H1 (cell line): ENCODE measurements around the gene KCNN1. TPM values are rescaled to one million over a fixed set of nuclear protein-coding genes. Genes with fewer than 3 reads are reported as not detected.

Experiments used
- CTCF ChIA-PET: fragments of 300-600 bp; sonication (Branson Sonifier 250); formaldehyde crosslinking; loops from one replicate; lab custom pipeline; 2021; ENCODE audit not compliant: partially characterized antibody; lab: Charles Lee
- POLR2A ChIA-PET: fragments of 300-600 bp; sonication (Branson Sonifier 250); formaldehyde crosslinking; loops from one replicate; lab custom pipeline; 2021; ENCODE audit warnings: inconsistent platforms; ENCODE audit not compliant: partially characterized antibody; lab: Charles Lee
- DNase-seq, 2 experiments: peaks; one replicate each; pipeline versions ENCODE4 v3.0.0 to v3.0.0-alpha.2; 2010 to 2022; ENCODE audit warnings: low spot score in 2 of 2, low read depth in 1 of 2, mixed read lengths in 1 of 2
- FAIRE-seq: peaks from 2 replicates; lab custom pipeline; 2011; peaks lifted over from hg19 to GRCh38; lab: Jason Lieb, UNC
- H2AFZ ChIP-seq: 2 replicates; pipeline ENCODE4 v1.8.1; 2012; ENCODE audit warnings: low read length, inconsistent platforms
- H2AK5ac ChIP-seq: 2 replicates; pipeline ENCODE4 v1.6.1; 2013; ENCODE audit warnings: low read depth, low read length
- H2BK120ac ChIP-seq: replicated peaks from 2 replicates; pipeline ENCODE3; 2013; ENCODE audit warnings: low read depth, low read length, inconsistent platforms
- H2BK12ac ChIP-seq: 2 replicates; pipeline ENCODE4 v1.6.1; 2013; ENCODE audit warnings: low read depth, low read length
- H2BK15ac ChIP-seq: 2 replicates; pipeline ENCODE4 v1.6.1; 2013; ENCODE audit warnings: low read length
- H2BK20ac ChIP-seq: 2 replicates; pipeline ENCODE4 v1.6.1; 2013; ENCODE audit warnings: low read length
- H2BK5ac ChIP-seq: 2 replicates; pipeline ENCODE4 v1.6.1; 2013; ENCODE audit warnings: low read depth, low read length
- H3K14ac ChIP-seq: 2 replicates; pipeline ENCODE4 v1.6.1; 2013; ENCODE audit warnings: inconsistent platforms; ENCODE audit not compliant: insufficient read length
- H3K18ac ChIP-seq: 2 replicates; pipeline ENCODE4 v1.6.1; 2013; ENCODE audit warnings: low read length; ENCODE audit errors: extremely low read depth
- H3K23ac ChIP-seq: 2 replicates; pipeline ENCODE4 v1.6.1; 2013; ENCODE audit warnings: inconsistent platforms; ENCODE audit not compliant: insufficient read length
- H3K23me2 ChIP-seq: 2 replicates; pipeline ENCODE4 v1.6.1; 2013; ENCODE audit warnings: low read depth, low read length
- H3K27ac ChIP-seq: 2 replicates; pipeline ENCODE4 v1.6.1; 2011; ENCODE audit warnings: low read depth, low read length, inconsistent platforms
- H3K27me3 ChIP-seq, 4 experiments: replicated peaks in 1 of 4; 1 replicate in 1 of 4; 2 replicates in 3 of 4; pipeline versions ENCODE4 v1.6.1 to v1.8.1; 2011 to 2013; ENCODE audit warnings: low read length in 3 of 4, mild to moderate bottlenecking in 3 of 4, inconsistent platforms in 2 of 4, mixed read lengths in 2 of 4, moderate library complexity in 1 of 4; ENCODE audit not compliant: control insufficient read depth in 3 of 4, insufficient read depth in 3 of 4; ENCODE audit errors: extremely low read depth in 1 of 4
- H3K36me3 ChIP-seq, 4 experiments: 2 replicates each; pipeline versions ENCODE4 v1.6.1 to v1.8.1; 2011 to 2013; ENCODE audit warnings: mild to moderate bottlenecking in 4 of 4, low read length in 3 of 4, moderate library complexity in 2 of 4, control low read depth in 1 of 4, inconsistent platforms in 1 of 4; ENCODE audit not compliant: insufficient read depth in 4 of 4, control insufficient read depth in 2 of 4
- H3K4ac ChIP-seq: replicated peaks from 2 replicates; pipeline ENCODE3; 2013; ENCODE audit warnings: low read length, low read depth, mixed read lengths, inconsistent platforms; ENCODE audit not compliant: insufficient read length
- H3K4me1 ChIP-seq, 4 experiments: replicated peaks in 1 of 4; 1 replicate in 1 of 4; 2 replicates in 3 of 4; pipeline versions ENCODE4 v1.6.1 to v1.8.1; 2011 to 2013; ENCODE audit warnings: low read length in 3 of 4, inconsistent platforms in 2 of 4, mixed read lengths in 1 of 4; ENCODE audit not compliant: insufficient read depth in 4 of 4, control insufficient read depth in 3 of 4
- H3K4me2 ChIP-seq, 2 experiments: 2 replicates each; pipeline versions ENCODE4 v1.6.1 to v1.8.1; 2011 to 2013; ENCODE audit warnings: low read depth in 2 of 2, low read length in 2 of 2, control low read depth in 1 of 2, inconsistent platforms in 1 of 2, mild to moderate bottlenecking in 1 of 2; ENCODE audit not compliant: insufficient read depth in 1 of 2
- H3K4me3 ChIP-seq, 4 experiments: fragments of 200-600, 300-600 bp in 1 of 4; sonication (generic), shearing (Covaris generic), sonication (Bioruptor Twin) in 1 of 4; 2 replicates each; pipeline versions ENCODE4 v1.5.1 to v1.8.1; 2011 to 2016; ENCODE audit warnings: low read length in 4 of 4, low read depth in 3 of 4, control low read depth in 2 of 4, inconsistent platforms in 2 of 4, mild to moderate bottlenecking in 2 of 4, mixed read lengths in 1 of 4, moderate library complexity in 1 of 4; ENCODE audit not compliant: insufficient read depth in 2 of 4; ENCODE audit errors: extremely low read depth in 1 of 4
- H3K56ac ChIP-seq: replicated peaks from 2 replicates; pipeline ENCODE3; 2013; ENCODE audit warnings: low read depth, mild to moderate bottlenecking, mixed read lengths, low read length, inconsistent platforms; ENCODE audit not compliant: insufficient read length
- H3K79me1 ChIP-seq: 2 replicates; pipeline ENCODE4 v1.6.1; 2013; ENCODE audit warnings: low read depth, low read length, control low read depth
- H3K79me2 ChIP-seq, 2 experiments: 2 replicates each; pipeline versions ENCODE4 v1.6.1 to v1.8.1; 2012 to 2013; ENCODE audit warnings: low read length in 2 of 2, mild to moderate bottlenecking in 2 of 2, inconsistent platforms in 1 of 2; ENCODE audit not compliant: insufficient read depth in 2 of 2, control insufficient read depth in 1 of 2
- H3K9ac ChIP-seq, 4 experiments: replicated peaks in 1 of 4; 1 replicate in 1 of 4; 2 replicates in 3 of 4; pipeline versions ENCODE4 v1.6.1 to v1.8.1; 2011 to 2013; ENCODE audit warnings: low read depth in 3 of 4, low read length in 3 of 4, control low read depth in 2 of 4, mild to moderate bottlenecking in 2 of 4, moderate library complexity in 2 of 4, inconsistent platforms in 1 of 4; ENCODE audit errors: extremely low read depth in 1 of 4
- H3K9me3 ChIP-seq, 2 experiments: 2 replicates each; pipeline versions ENCODE4 v1.6.1 to v1.8.1; 2012 to 2013; ENCODE audit warnings: mild to moderate bottlenecking in 2 of 2, moderate library complexity in 2 of 2, control low read depth in 1 of 2, inconsistent platforms in 1 of 2, low read depth in 1 of 2, low read length in 1 of 2, mixed read lengths in 1 of 2; ENCODE audit not compliant: insufficient read depth in 2 of 2
- H4K20me1 ChIP-seq, 2 experiments: replicated peaks in 1 of 2; 2 replicates each; pipeline versions ENCODE3 to v1.8.1; 2011 to 2013; ENCODE audit warnings: inconsistent platforms in 2 of 2, low read length in 2 of 2, mild to moderate bottlenecking in 1 of 2; ENCODE audit not compliant: insufficient read depth in 2 of 2, control insufficient read depth in 1 of 2
- H4K5ac ChIP-seq: 2 replicates; pipeline ENCODE4 v1.6.1; 2013; ENCODE audit warnings: low read length, low read depth, mixed read lengths, inconsistent platforms; ENCODE audit not compliant: insufficient read length
- H4K8ac ChIP-seq: 2 replicates; pipeline ENCODE4 v1.8.0; 2013; ENCODE audit warnings: mild to moderate bottlenecking, moderate library complexity, low read length, inconsistent platforms; ENCODE audit not compliant: insufficient read depth; ENCODE audit errors: extremely low read depth
- H4K91ac ChIP-seq: replicated peaks from 2 replicates; pipeline ENCODE3; 2013; ENCODE audit warnings: low read length, mixed read lengths, inconsistent platforms; ENCODE audit not compliant: insufficient read length
- BACH1 ChIP-seq: IDR thresholded peaks from 2 replicates; pipeline ENCODE4 v1.6.1; 2012; ENCODE audit warnings: low read length, improper control_type of control experiment
- CBX5 ChIP-seq: fragments of 300-800, 300-1000 bp; sonication (generic); IDR thresholded peaks from 2 replicates; pipeline ENCODE4 v1.7.1; 2016; ENCODE audit warnings: antibody characterized with exemption, low read length, low read depth
- MAFK ChIP-seq: IDR thresholded peaks from 2 replicates; pipeline ENCODE4 v1.6.1; 2012; ENCODE audit warnings: low read depth, mild to moderate bottlenecking, improper control_type of control experiment, low read length
- NRF1 ChIP-seq: IDR thresholded peaks from 2 replicates; pipeline ENCODE4 v1.6.1; 2011; ENCODE audit warnings: mild to moderate bottlenecking, low read depth, low read length, improper control_type of control experiment
- SAP30 ChIP-seq: fragments of 300-600 bp; sonication (generic); IDR thresholded peaks from 2 replicates; pipeline ENCODE4 v1.7.1; 2012; ENCODE audit warnings: low read length, moderate library complexity, mild to moderate bottlenecking, inconsistent platforms; ENCODE audit not compliant: insufficient read depth, insufficient replicate concordance
- SIRT6 ChIP-seq: IDR thresholded peaks from one replicate; pipeline ENCODE4 v1.7.1; 2012; ENCODE audit warnings: low read length, inconsistent platforms
- SP1 ChIP-seq: IDR thresholded peaks from 2 replicates; pipeline ENCODE4 v1.6.1; 2011; ENCODE audit warnings: low read depth, low read length
- SRF ChIP-seq: IDR thresholded peaks from 2 replicates; pipeline ENCODE4 v1.6.1; 2011; ENCODE audit warnings: mild to moderate bottlenecking, low read depth, low read length, moderate library complexity
- TEAD4 ChIP-seq: IDR thresholded peaks from 2 replicates; pipeline ENCODE4 v1.6.1; 2012; ENCODE audit warnings: low read depth, low read length, inconsistent platforms, mixed read lengths
- WGBS, 2 experiments: shearing (Covaris generic) in 1 of 2; methylation state at CpG; one replicate each; pipeline versions ENCODE4 v1.1.6 to v1.1.7; 2013 to 2015; ENCODE audit warnings: low lambda C conversion rate in 2 of 2, mixed read lengths in 2 of 2, inconsistent platforms in 1 of 2, low coverage in 1 of 2, missing lambda C conversion rate in 1 of 2; ENCODE audit not compliant: insufficient replicate concordance in 2 of 2, insufficient coverage in 1 of 2, insufficient read length in 1 of 2; ENCODE audit errors: extremely low coverage in 1 of 2, missing lambda C conversion rate in 1 of 2; 5-methylcytosine and 5-hydroxymethylcytosine counted together
- polyA plus RNA-seq, 7 experiments: library from polyadenylated mRNA; depleted of rRNA in 3 of 7; stranded (reverse) in 5 of 7; unstranded in 2 of 7; fragments of >200 nt in 5 of 7; fragments of 200-250 nt in 2 of 7; gene quantifications; 1 replicate in 5 of 7; 2 replicates in 1 of 7; 4 replicates in 1 of 7; pipeline versions ENCODE4 v1.2.1 to v1.2.3, GENCODE V29; 2011 to 2013; ENCODE audit warnings: missing spikeins in 2 of 7, mixed read lengths in 2 of 7
- total RNA-seq: library from RNA; stranded (reverse); fragmentation: NEBNext Ultra II Directional; extraction: Animal tissue kit (Norgen Biotek cat#: 25700); gene quantifications from 2 replicates; pipeline ENCODE4 v1.2.1, GENCODE V29; 2021
- TF ChIP-seq, protein P1 (sequence below), 3 experiments: IDR thresholded peaks; 1 replicate in 2 of 3; 2 replicates in 1 of 3; pipeline versions ENCODE4 v1.5.1 to v1.6.1; 2011; ENCODE audit warnings: low read length in 3 of 3, mild to moderate bottlenecking in 3 of 3, inconsistent platforms in 2 of 3, low read depth in 1 of 3, moderate library complexity in 1 of 3; ENCODE audit not compliant: insufficient read depth in 1 of 3; ENCODE audit errors: control extremely low read depth in 1 of 3
- TF ChIP-seq, protein P2 (sequence below): IDR thresholded peaks from 2 replicates; pipeline ENCODE4 v1.6.1; 2012; ENCODE audit warnings: inconsistent platforms

Gene KCNN1
- total and polyA plus RNA-seq, 2 of the 8 experiments (the other 6 are each of a cell fraction or from before 2014, with no cell fraction given), result 11.0 to 12.5 TPM

DNA sequence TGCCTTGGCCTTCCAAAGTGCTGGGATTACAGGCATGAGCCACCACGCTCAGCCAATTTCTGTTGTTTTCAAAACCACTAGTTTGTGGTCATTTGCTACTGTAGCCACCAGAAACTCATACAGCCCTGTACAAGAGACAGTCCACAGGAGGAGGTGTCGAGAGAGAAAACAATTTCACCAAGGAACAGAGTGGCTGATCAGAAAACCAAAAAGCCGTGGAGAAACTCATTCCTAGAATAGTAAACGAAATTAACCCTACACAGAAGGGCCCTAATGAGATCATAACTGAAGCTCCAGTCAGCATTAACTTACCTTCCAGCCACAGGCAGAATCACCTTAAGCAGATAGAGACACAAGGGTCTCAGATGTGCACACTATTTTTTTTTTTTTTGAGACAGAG is 37.9 kb upstream of the KCNN1 start:
- POLR2A ChIA-PET, result interaction anchor here (0.6 to 14.8 kb wide), 3 partner anchors 19 to 62 kb away, joined by 3 to 392 read pairs (median 4); partner anchors contain the start of genes RPL18A and SLC5A5
- TF ChIP-seq SRF, result no peak
- no peak for TF ChIP-seq SAP30
- no peak for TF ChIP-seq SP1
- TF ChIP-seq, protein P1, sequence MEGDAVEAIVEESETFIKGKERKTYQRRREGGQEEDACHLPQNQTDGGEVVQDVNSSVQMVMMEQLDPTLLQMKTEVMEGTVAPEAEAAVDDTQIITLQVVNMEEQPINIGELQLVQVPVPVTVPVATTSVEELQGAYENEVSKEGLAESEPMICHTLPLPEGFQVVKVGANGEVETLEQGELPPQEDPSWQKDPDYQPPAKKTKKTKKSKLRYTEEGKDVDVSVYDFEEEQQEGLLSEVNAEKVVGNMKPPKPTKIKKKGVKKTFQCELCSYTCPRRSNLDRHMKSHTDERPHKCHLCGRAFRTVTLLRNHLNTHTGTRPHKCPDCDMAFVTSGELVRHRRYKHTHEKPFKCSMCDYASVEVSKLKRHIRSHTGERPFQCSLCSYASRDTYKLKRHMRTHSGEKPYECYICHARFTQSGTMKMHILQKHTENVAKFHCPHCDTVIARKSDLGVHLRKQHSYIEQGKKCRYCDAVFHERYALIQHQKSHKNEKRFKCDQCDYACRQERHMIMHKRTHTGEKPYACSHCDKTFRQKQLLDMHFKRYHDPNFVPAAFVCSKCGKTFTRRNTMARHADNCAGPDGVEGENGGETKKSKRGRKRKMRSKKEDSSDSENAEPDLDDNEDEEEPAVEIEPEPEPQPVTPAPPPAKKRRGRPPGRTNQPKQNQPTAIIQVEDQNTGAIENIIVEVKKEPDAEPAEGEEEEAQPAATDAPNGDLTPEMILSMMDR (IDR thresholded peaks at IDR 0.05; ENCODE audit: control extremely low read depth in 1 of 3, insufficient read depth in 1 of 3, low read depth in 1 of 3, low read length in 3 of 3), result no peak
- no peak for TF ChIP-seq NRF1
- TF ChIP-seq, protein P2, sequence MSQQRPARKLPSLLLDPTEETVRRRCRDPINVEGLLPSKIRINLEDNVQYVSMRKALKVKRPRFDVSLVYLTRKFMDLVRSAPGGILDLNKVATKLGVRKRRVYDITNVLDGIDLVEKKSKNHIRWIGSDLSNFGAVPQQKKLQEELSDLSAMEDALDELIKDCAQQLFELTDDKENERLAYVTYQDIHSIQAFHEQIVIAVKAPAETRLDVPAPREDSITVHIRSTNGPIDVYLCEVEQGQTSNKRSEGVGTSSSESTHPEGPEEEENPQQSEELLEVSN, result no peak
- no peak for TF ChIP-seq CBX5
- TF ChIP-seq BACH1, result no peak
- no peak for TF ChIP-seq SIRT6
- no peak for TF ChIP-seq TEAD4
- TF ChIP-seq MAFK, result no peak

More for the DNA sequence above, 37.9 kb upstream of the KCNN1 start:
- FAIRE-seq (no peak), DNase-seq (no peak)
- no peak overlapping the region for H2AFZ ChIP-seq
- peaks cover 7% of the 10 kb centered on the region; the same call in 1 of the 2 replicates for H3K23me2 ChIP-seq
- H3K27ac ChIP-seq, result no peak overlapping the region
- H3K4me1 ChIP-seq, result peaks cover 0 to 4% (median 2%) of the 10 kb centered on the region in 4 experiments; a peak in 3 of 7 replicates
- no peak overlapping the region for H4K8ac ChIP-seq
- no peak overlapping the region for H3K23ac ChIP-seq
- no peak overlapping the region for H3K4me2 ChIP-seq
- no peak overlapping the region for H2BK5ac ChIP-seq
- H3K9ac ChIP-seq, result no peak overlapping the region
- H2BK12ac ChIP-seq, result no peak overlapping the region
- H3K79me2 ChIP-seq, result peaks cover 0 to 7% of the 10 kb centered on the region in 2 experiments; a peak in 2 of 4 replicates
- H3K4ac ChIP-seq, result no peak overlapping the region
- H2BK15ac ChIP-seq, result no peak overlapping the region
- H2BK120ac ChIP-seq, result no peak overlapping the region
- no peak overlapping the region for H3K14ac ChIP-seq
- no peak overlapping the region for H3K56ac ChIP-seq
- CTCF ChIA-PET, result interaction anchor here (1.0 to 8.7 kb wide), 3 partner anchors 10 to 58 kb away, joined by 5 to 105 read pairs (median 8); partner anchors contain the start of gene SLC5A5
- H3K36me3 ChIP-seq, result no peaks in the 10 kb centered on the region
- no peaks in the 10 kb centered on the region for H3K9me3 ChIP-seq
- no peak overlapping the region for H3K4me3 ChIP-seq
- no peaks in the 10 kb centered on the region for H3K79me1 ChIP-seq
- WGBS, 2 experiments, result 84% methylated on average over 4 of the region's 4 CpGs; no CpG with 5 or more reads in 1 of the 2 experiments
- no peak overlapping the region for H4K91ac ChIP-seq
- H3K27me3 ChIP-seq, result no peaks in the 10 kb centered on the region
- no peaks in the 10 kb centered on the region for H4K20me1 ChIP-seq
- no peak overlapping the region for H2BK20ac ChIP-seq
- H4K5ac ChIP-seq, result no peak overlapping the region
- H3K18ac ChIP-seq, result no peak overlapping the region
- H2AK5ac ChIP-seq, result no peak overlapping the region
